PC-9 (cell line): Measurements from ENCODE around the gene MOB3A. TPM values are rescaled to one million over a fixed set of nuclear protein-coding genes. Genes with fewer than 3 reads are reported as not detected.

Experiments used
- BruUV-seq: library from RNA; stranded (reverse); fragments of 400-500 nt; replicated peaks from 2 replicates; lab custom pipeline; 2021; lab: Mats Ljungman, UMichigan
- CTCF ChIA-PET: fragments of 300-600 bp; sonication (Branson Sonifier 250); formaldehyde crosslinking; loops from one replicate; lab custom pipeline; 2022; ENCODE audit warnings: antibody characterized with exemption; lab: Charles Lee
- POLR2A ChIA-PET: fragments of 300-600 bp; sonication (Branson Sonifier 250); formaldehyde crosslinking; loops from one replicate; lab custom pipeline; 2022; ENCODE audit warnings: antibody characterized with exemption; ENCODE audit not compliant: unreplicated experiment; lab: Charles Lee
- DNase-seq, 2 experiments: peaks; one replicate each; pipeline versions ENCODE4 v3.0.0 to v3.0.0-alpha.2; 2015 to 2022; ENCODE audit warnings: mixed read lengths in 1 of 2
- H2AFZ ChIP-seq: fragments of 200-600 bp; sonication (generic); 2 replicates; pipeline ENCODE4 v1.8.1; 2017; ENCODE audit warnings: antibody characterized with exemption
- H3F3A ChIP-seq: fragments of 200-600 bp; sonication (generic); 2 replicates; pipeline ENCODE4 v1.8.1; 2017; ENCODE audit warnings: antibody characterized with exemption, mild to moderate bottlenecking, low read depth; ENCODE audit not compliant: insufficient read depth
- H3K27ac ChIP-seq: fragments of 200-600 bp; sonication (generic); 2 replicates; pipeline ENCODE4 v1.6.1; 2016; ENCODE audit warnings: mixed run types
- H3K27me3 ChIP-seq: fragments of 200-600 bp; sonication (generic); 2 replicates; pipeline ENCODE4 v1.6.1; 2016; ENCODE audit warnings: low read depth, mixed run types; ENCODE audit not compliant: insufficient read depth
- H3K36me3 ChIP-seq: fragments of 200-600 bp; sonication (generic); 2 replicates; pipeline ENCODE4 v1.6.1; 2016; ENCODE audit warnings: low read depth, mixed run types
- H3K4me1 ChIP-seq: fragments of 200-600 bp; sonication (generic); replicated peaks from 2 replicates; pipeline ENCODE4 v1.6.1; 2016; ENCODE audit warnings: mixed run types; ENCODE audit not compliant: insufficient read depth
- H3K4me2 ChIP-seq: fragments of 200-600 bp; sonication (generic); 2 replicates; pipeline ENCODE4 v1.6.1; 2017; ENCODE audit warnings: mixed run types
- H3K4me3 ChIP-seq: fragments of 200-600 bp; sonication (generic); 2 replicates; pipeline ENCODE4 v1.6.1; 2016; ENCODE audit warnings: mixed run types
- H3K79me2 ChIP-seq: fragments of 200-600 bp; sonication (generic); 2 replicates; pipeline ENCODE4 v1.6.1; 2017; ENCODE audit warnings: low read depth, mixed run types
- H3K9me2 ChIP-seq: fragments of 200-600 bp; sonication (generic); 2 replicates; pipeline ENCODE4 v1.8.1; 2017; ENCODE audit warnings: mild to moderate bottlenecking; ENCODE audit not compliant: insufficient read depth
- H3K9me3 ChIP-seq: fragments of 200-600 bp; sonication (generic); 2 replicates; pipeline ENCODE4 v1.8.1; 2016; ENCODE audit warnings: low read depth; ENCODE audit not compliant: insufficient read depth
- H4K20me1 ChIP-seq: fragments of 200-600 bp; sonication (generic); 2 replicates; pipeline ENCODE4 v1.8.1; 2017; ENCODE audit not compliant: insufficient read depth
- CTCF ChIP-seq: fragments of 200-600 bp; sonication (generic); conservative IDR thresholded peaks from 2 replicates; pipeline ENCODE4 v1.6.1; 2017; ENCODE audit warnings: mixed run types, antibody characterized with exemption, mild to moderate bottlenecking, moderate library complexity
- EZH2 ChIP-seq: fragments of 200-600 bp; sonication (generic); IDR thresholded peaks from 2 replicates; pipeline ENCODE4 v1.8.0; 2017; ENCODE audit warnings: antibody characterized with exemption, low read depth
- intact Hi-C: fragments of 100-400 bp; cut with micrococcal nuclease; formaldehyde crosslinking; loops from one replicate; pipeline ENCODE4 v1.10.0; 2022; ENCODE audit not compliant: unreplicated experiment
- total RNA-seq: library from RNA; stranded (reverse); gene quantifications from 2 replicates; pipeline ENCODE4 v1.2.3, GENCODE V29; 2021

MOB3A gene
- total RNA-seq, 1 experiment from 2014 or later = 28.9 TPM

- no TSS peak for BruUV-seq
- CTCF ChIA-PET = no interaction called here
Observed at GRCh38 chr19:2080336-2080988, 15.7 kb downstream of the MOB3A start.

GRCh38 chr19:2079865-2080301 lies 16.2 kb downstream of the MOB3A start:
- intact Hi-C loops = no loop called here
- no peaks in the 10 kb centered on the region for H3K9me2 ChIP-seq
- H4K20me1 ChIP-seq = no peaks in the 10 kb centered on the region
- H3K4me2 ChIP-seq = no peak overlapping the region
- no TSS peak for BruUV-seq
- no peaks in the 10 kb centered on the region for H3K79me2 ChIP-seq
- no peak overlapping the region for H3K27ac ChIP-seq
- no peaks in the 10 kb centered on the region for H3K36me3 ChIP-seq
- H3K4me1 ChIP-seq = no peaks in the 10 kb centered on the region
- ChIA-PET POLR2A (no interaction called here), CTCF (no interaction called here)
- TF ChIP-seq EZH2 (no peak), CTCF (no peak)
- H3K4me3 ChIP-seq = no peak overlapping the region
- no peak overlapping the region for H2AFZ ChIP-seq
- H3F3A ChIP-seq = no peaks in the 10 kb centered on the region
- no peaks in the 10 kb centered on the region for H3K9me3 ChIP-seq
- no peaks in the 10 kb centered on the region for H3K27me3 ChIP-seq
- no peak for DNase-seq

More at GRCh38 chr19:2080336-2080988, 15.7 kb downstream of the MOB3A start:
- Histone ChIP-seq H3K27ac (no peak overlapping the region), H3F3A (no peaks in the 10 kb centered on the region), H3K4me3 (no peak overlapping the region), H4K20me1 (no peaks in the 10 kb centered on the region), H3K4me2 (no peak overlapping the region), H2AFZ (no peak overlapping the region), H3K36me3 (no peaks in the 10 kb centered on the region), H3K4me1 (no peaks in the 10 kb centered on the region), H3K9me2 (no peaks in the 10 kb centered on the region), H3K79me2 (no peaks in the 10 kb centered on the region), H3K9me3 (no peaks in the 10 kb centered on the region), H3K27me3 (no peaks in the 10 kb centered on the region)
- DNase-seq = no peak
- TF ChIP-seq CTCF = no peak
- TF ChIP-seq EZH2 = no peak
- intact Hi-C loops = no loop called here
- POLR2A ChIA-PET = no interaction called here

- no peak for TF ChIP-seq EZH2
- no peak for TF ChIP-seq CTCF
- intact Hi-C loops = no loop called here
- H3K9me2 ChIP-seq = no peaks in the 10 kb centered on the region
- no peak overlapping the region for H3K4me3 ChIP-seq
- H3K27me3 ChIP-seq = no peaks in the 10 kb centered on the region
- POLR2A ChIA-PET = no interaction called here
- H3K4me2 ChIP-seq = no peak overlapping the region
- no peaks in the 10 kb centered on the region for H3K9me3 ChIP-seq
- no peak for DNase-seq
- H4K20me1 ChIP-seq = no peaks in the 10 kb centered on the region
- no peaks in the 10 kb centered on the region for H3K4me1 ChIP-seq
- no peak overlapping the region for H3K27ac ChIP-seq
- CTCF ChIA-PET = no interaction called here
- no peaks in the 10 kb centered on the region for H3K79me2 ChIP-seq
- no peak overlapping the region for H2AFZ ChIP-seq
- BruUV-seq = no TSS peak
- no peaks in the 10 kb centered on the region for H3F3A ChIP-seq
- no peaks in the 10 kb centered on the region for H3K36me3 ChIP-seq
Observed at GRCh38 chr19:2079076-2079864, 16.9 kb downstream of the MOB3A start.
